Body of pancreas (tissue), 4 donors: Measurements from ENCODE around the gene CDC42BPA. TPM values are rescaled to one million over a fixed set of nuclear protein-coding genes. Genes with fewer than 3 reads are reported as not detected.

Experiments
- ATAC-seq: fragments of 150-250 bp; one replicate; pipeline ENCODE4 v1.9.1; 2016
- DNase-seq, 4 donors: peaks; one replicate each; pipeline ENCODE4 v3.0.0-alpha.2; 2019
- H3K27ac ChIP-seq, 4 donors: fragments of 200-600 bp; sonication (generic); 1 replicate in 3 of 4; 2 replicates in 1 of 4; pipeline versions ENCODE4 v1.5.1 to v1.6.1; 2016 to 2019; ENCODE audit warnings: mild to moderate bottlenecking in 1 of 4, mixed read lengths in 1 of 4, moderate library complexity in 1 of 4
- H3K27me3 ChIP-seq, 2 donors: fragments of 200-600 bp; sonication (generic); one replicate each; pipeline ENCODE4 v1.6.0; 2016; ENCODE audit warnings: mild to moderate bottlenecking in 1 of 2
- H3K36me3 ChIP-seq, 2 donors: fragments of 200-600 bp; sonication (generic); replicated peaks in 1 of 2; 2 replicates each; pipeline ENCODE4 v1.5.1; 2016; ENCODE audit warnings: low read depth in 2 of 2; ENCODE audit not compliant: insufficient read depth in 1 of 2
- H3K4me1 ChIP-seq: fragments of 200-600 bp; sonication (generic); one replicate; pipeline ENCODE4 v1.6.0; 2016
- H3K4me3 ChIP-seq, 2 donors: fragments of 200-600 bp; sonication (generic); 1 replicate in 1 of 2; 2 replicates in 1 of 2; pipeline ENCODE4 v1.5.1; 2016 to 2019
- H3K9me3 ChIP-seq, 3 donors: fragments of 200-600 bp; sonication (generic); 1 replicate in 2 of 3; 2 replicates in 1 of 3; pipeline ENCODE4 v1.5.1; 2016
- CTCF ChIP-seq, 7 experiments: fragments of 450-650 bp in 4 of 7; fragments of 200-600 bp in 3 of 7; sonication (generic) in 3 of 7; IDR thresholded peaks; one replicate each; pipeline ENCODE4 v1.5.1; 2016 to 2019; ENCODE audit warnings: antibody characterized with exemption in 7 of 7
- POLR2A ChIP-seq, 3 donors: fragments of 450-650 bp; IDR thresholded peaks; one replicate each; pipeline ENCODE4 v1.6.1; 2016; ENCODE audit warnings: antibody characterized with exemption in 3 of 3, mild to moderate bottlenecking in 2 of 3
- WGBS, 2 donors: methylation state at CpG; one replicate each; pipeline ENCODE4 v1.1.5; 2017; 5-methylcytosine and 5-hydroxymethylcytosine counted together
- intact Hi-C: fragments of 100-400 bp; cut with DNase I; formaldehyde crosslinking; loops from one replicate; pipeline ENCODE4 v1.15.1; 2023
- total RNA-seq, 2 donors: library from RNA; depleted of rRNA; stranded (reverse); fragments of >200 nt; gene quantifications; one replicate each; pipeline ENCODE4 v1.1.0, GENCODE V29; 2016

Gene CDC42BPA
- total RNA-seq, 2 donors from 2014 or later, result 35.9 to 37.6 TPM

DNA sequence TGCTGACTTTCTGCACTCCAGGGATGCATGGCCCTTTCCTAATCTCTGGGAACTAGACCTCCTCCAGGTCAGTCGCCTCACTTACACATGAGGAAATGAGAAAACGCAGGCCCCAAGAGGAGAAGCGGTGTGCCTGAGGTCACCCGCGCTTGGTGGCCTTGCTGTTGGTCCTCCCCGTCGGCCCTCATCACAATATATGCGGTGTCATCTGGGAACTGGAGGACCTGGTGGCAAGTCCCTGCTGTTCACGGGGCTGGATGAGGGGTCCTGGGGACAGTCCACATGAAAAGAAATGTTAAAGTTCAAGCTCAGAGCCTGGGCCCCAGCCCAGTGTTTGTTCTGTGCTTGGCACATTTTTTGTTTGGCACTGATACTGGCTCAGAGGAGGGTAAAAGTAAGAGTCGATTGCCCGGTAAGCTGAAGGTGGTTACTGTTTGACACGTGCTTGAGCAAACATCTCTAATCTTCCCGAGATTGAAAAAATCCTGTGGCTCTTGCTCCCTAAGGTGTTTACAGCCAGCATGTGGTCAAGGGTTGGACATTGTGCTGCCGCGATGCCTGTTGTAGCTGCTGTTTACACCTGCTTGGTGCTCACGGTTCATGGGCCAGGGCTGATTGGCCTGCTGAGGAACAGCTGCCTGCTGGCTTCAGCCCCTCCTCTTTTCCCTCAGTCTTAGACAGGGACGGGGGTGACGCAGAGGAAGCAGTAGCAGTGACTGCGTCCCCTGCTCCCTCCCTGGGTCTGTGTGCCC lies 373.0 kb downstream of the CDC42BPA start:
- DNase-seq (peak; percentile 90 to 98 (median 96)), ATAC-seq (peak; percentile 85)
- Histone ChIP-seq H3K4me1 (peaks cover 95% of the 10 kb centered on the region), H3K36me3 (no peaks in the 10 kb centered on the region), H3K4me3 (no peak overlapping the region), H3K9me3 (no peaks in the 10 kb centered on the region), H3K27me3 (no peaks in the 10 kb centered on the region), H3K27ac (peak overlapping the region; percentile 96 to 98 (median 98))
- intact Hi-C loops, result no loop called here
- 16 to 18% methylated on average over 14 to 19 of the region's 19 CpGs for WGBS, 2 donors
- TF ChIP-seq CTCF (IDR thresholded peaks at IDR 0.05), result no peak
- TF ChIP-seq POLR2A (IDR thresholded peaks at IDR 0.05), result peak; percentile 30 to 53 (median 41)

DNA sequence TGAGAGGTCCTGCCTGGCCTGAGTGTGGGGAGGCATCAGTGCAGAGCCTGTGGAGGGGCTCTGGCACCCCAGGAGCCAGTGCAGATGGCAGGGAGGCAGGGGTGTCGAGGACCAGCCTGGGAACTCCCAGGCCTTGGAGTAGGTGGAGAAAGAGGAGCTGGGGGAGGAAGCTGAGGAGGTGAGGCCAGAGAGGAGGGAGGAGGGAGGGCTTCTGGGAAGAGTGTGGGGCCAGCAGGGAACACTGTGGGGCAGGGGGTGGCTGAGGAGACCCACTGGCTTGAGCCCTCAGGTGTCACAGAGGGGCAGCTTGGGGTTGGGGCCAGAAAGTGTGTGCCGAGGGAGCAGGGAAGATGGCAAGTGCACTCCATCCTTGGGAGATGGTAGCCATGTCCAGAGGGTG lies 374.4 kb downstream of the CDC42BPA start:
- Histone ChIP-seq H3K4me3 (no peak overlapping the region), H3K36me3 (no peaks in the 10 kb centered on the region), H3K27me3 (no peaks in the 10 kb centered on the region), H3K9me3 (no peaks in the 10 kb centered on the region), H3K4me1 (peaks cover 81% of the 10 kb centered on the region), H3K27ac (peak overlapping the region; percentile 96 to 98 (median 98))
- TF ChIP-seq POLR2A (IDR thresholded peaks at IDR 0.05), result no peak
- intact Hi-C loops, result no loop called here
- no peak for ATAC-seq
- WGBS, 2 donors, result 37 to 58% methylated on average over 2 of the region's 2 CpGs
- no peak for DNase-seq

DNA sequence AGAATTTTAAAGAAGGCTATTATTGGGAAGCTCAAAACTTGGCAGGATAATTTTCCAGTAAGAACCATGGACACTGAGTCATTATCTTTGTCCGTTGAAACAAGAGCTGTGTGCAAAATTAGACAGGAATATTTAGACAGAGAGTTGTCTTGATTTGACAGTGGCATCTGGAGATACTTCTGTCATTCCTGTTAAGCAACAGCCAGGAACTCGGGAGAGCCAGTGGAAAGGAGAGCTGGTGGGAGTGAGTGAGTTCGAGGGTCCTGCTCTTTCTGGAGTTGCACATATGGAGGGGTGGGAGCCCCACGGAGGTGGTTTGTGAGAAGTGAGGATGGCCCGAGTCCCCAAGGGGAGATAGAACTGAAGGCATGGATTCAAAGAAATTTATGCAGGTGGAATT lies 375.1 kb downstream of the CDC42BPA start:
- TF ChIP-seq CTCF (IDR thresholded peaks at IDR 0.05) (no peak), POLR2A (IDR thresholded peaks at IDR 0.05) (no peak)
- no peak for DNase-seq
- H3K27ac ChIP-seq, result peak overlapping the region; percentile 96 to 98 (median 98)
- peak overlapping the region in 1 of 2 donors; percentile 15 for H3K4me3 ChIP-seq
- H3K27me3 ChIP-seq, result no peaks in the 10 kb centered on the region
- ATAC-seq, result no peak
- peaks cover 82% of the 10 kb centered on the region for H3K4me1 ChIP-seq
- H3K36me3 ChIP-seq, result no peaks in the 10 kb centered on the region
- intact Hi-C loops, result no loop called here
- no peaks in the 10 kb centered on the region for H3K9me3 ChIP-seq
- WGBS, 2 donors, result 31 to 42% methylated on average over 5 of the region's 5 CpGs

GRCh38 chr1:226942392-226942791 lies 375.9 kb downstream of the CDC42BPA start:
- Histone ChIP-seq H3K9me3 (no peaks in the 10 kb centered on the region), H3K27me3 (no peaks in the 10 kb centered on the region), H3K4me1 (peaks cover 81% of the 10 kb centered on the region), H3K36me3 (no peaks in the 10 kb centered on the region), H3K4me3 (peak overlapping the region in 1 of 2 donors; percentile 73), H3K27ac (peak overlapping the region; percentile 34 to 98 (median 98))
- no peak for ATAC-seq
- TF ChIP-seq CTCF (IDR thresholded peaks at IDR 0.05) (no peak), POLR2A (IDR thresholded peaks at IDR 0.05) (no peak)
- DNase-seq, result no peak
- intact Hi-C loops, result no loop called here
- WGBS, 2 donors, result 27 to 29% methylated on average over 3 of the region's 3 CpGs

DNA sequence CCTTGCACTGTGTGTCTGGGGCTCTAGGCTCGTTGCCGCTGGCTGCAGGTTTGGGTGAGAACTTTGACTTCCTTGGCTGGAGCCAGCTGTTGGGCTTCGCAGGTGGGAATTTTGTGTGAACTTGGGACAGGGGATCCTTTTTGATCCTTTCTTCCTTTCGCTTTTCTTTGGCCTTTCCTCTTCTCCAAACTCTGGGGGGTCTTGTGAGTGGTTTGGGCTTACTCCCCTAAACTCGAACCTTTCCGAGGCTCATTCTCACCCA lies 377.6 kb downstream of the CDC42BPA start:
- H3K36me3 ChIP-seq, result no peaks in the 10 kb centered on the region
- peak overlapping the region; percentile 72 to 73 for H3K4me3 ChIP-seq
- no peaks in the 10 kb centered on the region for H3K27me3 ChIP-seq
- H3K27ac ChIP-seq, result peak overlapping the region; percentile 71 to 98 (median 98)
- H3K9me3 ChIP-seq, result no peaks in the 10 kb centered on the region
- ATAC-seq, result no peak
- H3K4me1 ChIP-seq, result peaks cover 64% of the 10 kb centered on the region
- TF ChIP-seq CTCF (IDR thresholded peaks at IDR 0.05), result no peak
- TF ChIP-seq POLR2A (IDR thresholded peaks at IDR 0.05), result no peak
- intact Hi-C loops, result no loop called here
- 8 to 14% methylated on average over 6 of the region's 6 CpGs for WGBS, 2 donors
- no peak for DNase-seq
